Measurements from ENCODE around the gene TMEM120B.
"Not testable (repeated sequence)": the region's sequence is repeated elsewhere in the genome, so short reads cannot be mapped to it uniquely, and the experiment has no call there.

Gene TMEM120B

GRCh38 chr12:121701667-121702277, 10.8 kb upstream of the TMEM120B start:
- TF ChIP-seq CTCF (IDR thresholded peaks at IDR 0.05) (no peak), ZFX (IDR thresholded peaks at IDR 0.05; ENCODE audit: borderline replicate concordance) (no peak)
- no peak overlapping the region for H3K27ac ChIP-seq

GRCh38 chr12:121702944-121703343, 9.6 kb upstream of the TMEM120B start:
- no peak for TF ChIP-seq CTCF (IDR thresholded peaks at IDR 0.05)
- no peak for TF ChIP-seq ZFX (IDR thresholded peaks at IDR 0.05; ENCODE audit: borderline replicate concordance)
- no peak overlapping the region for H3K27ac ChIP-seq

- no peak overlapping the region for H3K27ac ChIP-seq
- TF ChIP-seq ZFX (IDR thresholded peaks at IDR 0.05; ENCODE audit: borderline replicate concordance): no peak
- no peak for TF ChIP-seq CTCF (IDR thresholded peaks at IDR 0.05)
Observed at GRCh38 chr12:121705514-121705913, 7.0 kb upstream of the TMEM120B start.

- TF ChIP-seq CTCF (IDR thresholded peaks at IDR 0.05) (no peak), ZFX (IDR thresholded peaks at IDR 0.05; ENCODE audit: borderline replicate concordance) (no peak)
- H3K27ac ChIP-seq: no peak overlapping the region
Observed at GRCh38 chr12:121708313-121709063, 4.1 kb upstream of the TMEM120B start.

GRCh38 chr12:121709064-121709424, 3.5 kb upstream of the TMEM120B start:
- H3K27ac ChIP-seq: not testable (repeated sequence)

- TF ChIP-seq CTCF (IDR thresholded peaks at IDR 0.05): no peak
- TF ChIP-seq ZFX (IDR thresholded peaks at IDR 0.05; ENCODE audit: borderline replicate concordance): no peak
- no peak overlapping the region for H3K27ac ChIP-seq
Observed at GRCh38 chr12:121709478-121709961, 3.0 kb upstream of the TMEM120B start.

GRCh38 chr12:121711361-121712189, 977 bp upstream of the TMEM120B start:
- peak overlapping the region; percentile 46 for H3K27ac ChIP-seq
- no peak for TF ChIP-seq CTCF (IDR thresholded peaks at IDR 0.05)
- no peak for TF ChIP-seq ZFX (IDR thresholded peaks at IDR 0.05; ENCODE audit: borderline replicate concordance)

All from 22Rv1 (cell line).